H7 (cell line): ENCODE results near the gene PRKCB. TPM values are rescaled to one million over a fixed set of nuclear protein-coding genes. Genes with fewer than 3 reads are reported as not detected.

Source experiments
- DNase-seq: peaks from one replicate; pipeline ENCODE4 v3.0.0; 2012
- H3K27me3 ChIP-seq: 2 replicates; pipeline ENCODE4 v1.6.0; 2011; ENCODE audit warnings: mild to moderate bottlenecking, low read length; ENCODE audit not compliant: control insufficient read depth, insufficient read depth
- H3K36me3 ChIP-seq: replicated peaks from 2 replicates; pipeline ENCODE4 v1.5.1; 2011; ENCODE audit warnings: low read length; ENCODE audit not compliant: control insufficient read depth, insufficient read depth
- H3K4me3 ChIP-seq: 2 replicates; pipeline ENCODE4 v1.5.1; 2011; ENCODE audit warnings: low read depth, mild to moderate bottlenecking, control low read depth, low read length, moderate library complexity; ENCODE audit not compliant: insufficient read depth
- total RNA-seq: library from RNA; depleted of rRNA; stranded (reverse); fragments of >200 nt; shearing (Covaris generic); gene quantifications from 2 replicates; pipeline ENCODE4 v1.2.3, GENCODE V29; 2014

Gene PRKCB
- total RNA-seq, 1 experiment from 2014 or later = 0.80 TPM

- peak; percentile 40 for DNase-seq
- no peaks in the 10 kb centered on the region for H3K27me3 ChIP-seq
- no peak overlapping the region for H3K4me3 ChIP-seq
- H3K36me3 ChIP-seq = no peaks in the 10 kb centered on the region
These were observed 342.7 kb downstream of the PRKCB start for GRCh38 chr16:24178496-24178895.

DNA sequence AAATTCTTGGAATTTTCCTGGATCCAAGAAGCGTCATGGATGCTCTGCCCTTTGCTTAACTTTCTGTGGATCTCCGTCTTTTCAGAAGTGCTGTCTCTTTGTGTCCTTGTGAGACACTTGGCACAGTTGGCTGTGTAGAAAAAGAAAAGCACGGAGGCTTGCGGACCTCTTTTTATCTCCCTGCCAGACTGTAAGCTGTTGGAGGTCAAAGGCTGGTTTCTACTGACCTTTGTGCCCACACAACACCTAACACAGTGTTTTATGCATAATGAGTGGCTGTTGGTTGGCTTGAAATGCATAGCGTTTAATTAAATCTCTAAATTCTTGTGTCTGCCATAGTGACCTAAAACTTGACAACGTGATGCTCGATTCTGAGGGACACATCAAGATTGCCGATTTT lies 344.7 kb downstream of the PRKCB start:
- H3K27me3 ChIP-seq = no peaks in the 10 kb centered on the region
- no peak overlapping the region for H3K4me3 ChIP-seq
- no peaks in the 10 kb centered on the region for H3K36me3 ChIP-seq
- DNase-seq = no peak

- H3K36me3 ChIP-seq = no peaks in the 10 kb centered on the region
These were observed 352.3 kb downstream of the PRKCB start for GRCh38 chr16:24188021-24188542.

GRCh38 chr16:24188751-24189318 lies 353.1 kb downstream of the PRKCB start:
- Histone ChIP-seq H3K27me3 (no peaks in the 10 kb centered on the region), H3K36me3 (no peaks in the 10 kb centered on the region), H3K4me3 (no peak overlapping the region)
- DNase-seq = no peak

More at GRCh38 chr16:24188021-24188542, 352.3 kb downstream of the PRKCB start:
- no peak overlapping the region for H3K4me3 ChIP-seq
- DNase-seq = no peak
- H3K27me3 ChIP-seq = no peaks in the 10 kb centered on the region

GRCh38 chr16:24189941-24190340 lies 354.2 kb downstream of the PRKCB start:
- Histone ChIP-seq H3K4me3 (no peak overlapping the region), H3K27me3 (no peaks in the 10 kb centered on the region)
- no peak for DNase-seq

DNA sequence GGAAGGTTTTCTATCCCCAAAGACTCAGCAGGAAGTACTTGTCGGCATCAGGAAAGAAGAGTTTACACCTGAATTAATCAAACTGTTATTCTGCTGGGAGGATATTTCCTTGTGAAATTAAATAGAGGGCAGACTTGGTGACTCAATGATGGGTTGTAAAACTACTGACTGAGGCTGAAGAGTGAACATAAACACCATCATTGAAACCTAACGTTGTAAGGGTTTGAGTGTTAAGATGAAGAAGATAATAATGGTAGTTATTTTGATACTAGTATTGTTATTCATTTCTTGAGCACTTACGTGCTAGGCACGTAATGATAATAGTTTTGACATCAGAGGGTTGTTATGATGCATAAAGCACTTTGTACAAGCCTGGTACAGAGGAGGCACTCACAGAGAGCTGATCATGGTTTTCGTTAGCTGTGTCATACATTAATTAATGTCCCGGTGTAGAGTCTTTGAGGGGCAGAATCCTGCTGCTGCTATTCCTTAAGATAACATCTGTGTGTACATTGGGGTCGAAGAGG lies 356.2 kb downstream of the PRKCB start:
- Histone ChIP-seq H3K36me3 (no peaks in the 10 kb centered on the region), H3K27me3 (no peaks in the 10 kb centered on the region), H3K4me3 (no peak overlapping the region)
- no peak for DNase-seq

More at GRCh38 chr16:24189941-24190340, 354.2 kb downstream of the PRKCB start:
- H3K36me3 ChIP-seq = no peaks in the 10 kb centered on the region

GRCh38 chr16:24195221-24195620 lies 359.4 kb downstream of the PRKCB start:
- no peaks in the 10 kb centered on the region for H3K36me3 ChIP-seq
- no peak for DNase-seq
- no peaks in the 10 kb centered on the region for H3K27me3 ChIP-seq
- H3K4me3 ChIP-seq = no peak overlapping the region

DNA sequence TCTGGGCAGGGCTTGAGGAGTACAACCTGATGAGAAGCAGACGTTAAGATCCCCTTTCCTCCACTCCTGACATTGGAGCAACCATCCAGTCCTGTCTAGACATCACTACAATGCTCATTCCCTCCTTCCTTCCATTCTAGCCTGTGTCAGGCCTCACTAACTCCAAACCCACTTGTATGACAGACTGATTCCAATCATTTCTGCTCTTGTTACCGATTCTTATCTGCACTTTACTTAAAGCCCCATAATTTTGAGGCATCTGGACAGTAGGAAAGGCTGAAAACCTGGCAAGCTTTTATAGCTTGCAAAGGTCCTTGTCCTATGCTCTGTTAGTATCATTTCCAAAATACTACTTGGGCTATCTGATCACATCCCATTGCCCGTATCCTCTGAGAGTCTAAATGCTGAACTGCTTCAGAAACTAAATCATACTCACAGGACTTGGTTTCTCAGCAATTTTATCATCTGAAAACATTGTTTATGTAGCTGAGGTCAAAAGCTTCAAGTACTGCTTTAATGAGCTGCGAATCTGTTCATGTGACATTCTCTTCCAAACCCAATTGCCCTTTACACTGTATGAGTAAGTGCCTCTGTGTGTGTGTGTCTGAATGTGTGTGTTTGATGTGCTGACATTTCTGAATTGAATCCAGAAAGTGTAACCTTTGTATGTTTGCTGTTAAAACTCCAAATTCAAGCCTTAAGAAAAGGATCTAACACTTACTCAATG lies 363.2 kb downstream of the PRKCB start:
- no peak for DNase-seq
- H3K4me3 ChIP-seq = no peak overlapping the region
- H3K36me3 ChIP-seq = no peaks in the 10 kb centered on the region
- H3K27me3 ChIP-seq = no peaks in the 10 kb centered on the region

- no peaks in the 10 kb centered on the region for H3K27me3 ChIP-seq
- no peak overlapping the region for H3K4me3 ChIP-seq
- DNase-seq = no peak
- H3K36me3 ChIP-seq = no peaks in the 10 kb centered on the region
These were observed 367.9 kb downstream of the PRKCB start for GRCh38 chr16:24203675-24204074.

DNA sequence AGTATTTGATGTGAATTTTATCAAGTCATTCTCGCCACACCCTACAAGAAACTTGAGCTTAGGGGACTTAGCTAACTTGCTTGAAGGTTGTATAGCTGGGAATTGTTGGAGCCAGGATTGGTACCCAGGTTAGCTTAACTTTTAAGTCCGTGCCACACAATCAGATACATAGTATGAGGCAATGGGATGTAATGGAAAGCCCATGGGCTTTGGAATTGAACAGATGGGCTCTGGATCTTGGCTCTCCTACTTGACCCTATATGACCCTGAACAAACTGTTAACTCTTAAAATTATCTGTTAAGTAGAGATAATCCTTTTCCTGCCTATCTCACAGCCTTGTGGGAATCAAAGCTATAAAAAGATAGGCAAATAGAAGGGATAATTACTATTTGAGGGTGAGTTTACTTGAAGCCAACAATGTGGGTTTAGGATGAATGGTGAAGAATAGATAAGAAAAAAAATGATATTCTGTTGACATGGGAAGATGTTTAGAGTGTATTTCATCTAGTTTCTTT lies 368.4 kb downstream of the PRKCB start:
- DNase-seq = no peak
- Histone ChIP-seq H3K4me3 (no peak overlapping the region), H3K36me3 (no peaks in the 10 kb centered on the region), H3K27me3 (no peaks in the 10 kb centered on the region)

DNA sequence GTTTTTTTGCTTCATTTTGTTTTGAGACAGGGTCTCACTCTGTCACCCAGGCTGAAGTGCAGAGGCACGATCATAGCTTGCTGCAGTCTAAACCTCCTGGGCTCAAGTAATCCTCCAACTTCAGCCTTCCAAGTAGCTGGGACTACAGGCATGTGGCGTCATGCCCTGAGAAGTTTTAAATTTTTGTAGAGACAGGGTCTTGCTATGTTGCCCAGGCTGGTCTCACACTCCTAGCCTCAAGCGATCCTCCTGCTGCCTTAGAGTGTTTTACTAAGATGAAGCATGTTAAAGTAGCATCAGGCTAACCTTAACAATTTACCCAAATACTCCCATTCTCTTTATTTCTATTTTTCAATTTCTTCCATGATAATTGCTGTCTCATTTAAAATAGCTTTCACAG lies 371.1 kb downstream of the PRKCB start:
- no peak overlapping the region for H3K4me3 ChIP-seq
- no peaks in the 10 kb centered on the region for H3K27me3 ChIP-seq
- H3K36me3 ChIP-seq = no peaks in the 10 kb centered on the region
- DNase-seq = no peak

DNA sequence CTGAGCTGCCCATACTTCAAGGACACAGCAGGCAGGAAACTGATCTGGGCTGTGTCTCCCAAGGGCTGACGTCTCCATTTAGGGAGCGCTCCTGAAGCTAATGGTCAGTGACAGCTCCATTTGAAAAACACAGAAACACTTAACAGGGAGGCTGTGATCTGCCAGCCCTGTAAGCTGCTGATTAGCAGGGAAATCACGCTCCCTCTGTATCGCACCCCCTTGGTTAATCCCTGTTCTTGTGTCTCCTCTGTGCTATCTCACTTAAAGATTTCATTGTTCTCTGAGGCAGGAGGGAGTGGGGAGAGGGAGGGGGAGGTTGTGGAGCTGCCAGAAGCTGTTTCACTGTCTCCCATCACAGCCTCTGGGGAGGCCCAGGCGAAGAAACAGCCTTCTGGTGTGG lies 372.9 kb downstream of the PRKCB start:
- Histone ChIP-seq H3K36me3 (no peaks in the 10 kb centered on the region), H3K4me3 (no peak overlapping the region), H3K27me3 (no peaks in the 10 kb centered on the region)
- DNase-seq = peak; percentile 42

DNA sequence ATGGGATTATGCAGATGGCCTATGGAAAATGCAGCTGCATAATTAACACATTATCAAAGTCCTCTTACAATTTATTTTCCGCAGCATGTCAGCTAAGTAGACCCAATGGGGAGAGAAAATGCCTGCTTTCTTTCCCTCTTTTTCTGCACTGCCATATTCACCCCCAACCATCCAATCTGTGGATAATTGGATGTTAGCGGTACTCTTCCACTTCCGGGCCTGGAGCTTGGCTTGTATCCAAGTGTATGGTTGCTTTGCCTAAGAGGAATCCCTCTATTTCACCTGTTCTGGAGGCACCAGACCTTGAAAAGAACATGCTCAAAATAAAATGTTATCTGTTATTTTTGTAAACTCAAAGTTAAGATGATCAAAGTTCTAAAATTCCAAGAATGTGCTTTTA lies 379.2 kb downstream of the PRKCB start:
- no peaks in the 10 kb centered on the region for H3K36me3 ChIP-seq
- no peak overlapping the region for H3K4me3 ChIP-seq
- H3K27me3 ChIP-seq = no peaks in the 10 kb centered on the region
- no peak for DNase-seq

GRCh38 chr16:24216961-24217360 lies 381.2 kb downstream of the PRKCB start:
- no peak overlapping the region for H3K4me3 ChIP-seq
- no peaks in the 10 kb centered on the region for H3K27me3 ChIP-seq

DNA sequence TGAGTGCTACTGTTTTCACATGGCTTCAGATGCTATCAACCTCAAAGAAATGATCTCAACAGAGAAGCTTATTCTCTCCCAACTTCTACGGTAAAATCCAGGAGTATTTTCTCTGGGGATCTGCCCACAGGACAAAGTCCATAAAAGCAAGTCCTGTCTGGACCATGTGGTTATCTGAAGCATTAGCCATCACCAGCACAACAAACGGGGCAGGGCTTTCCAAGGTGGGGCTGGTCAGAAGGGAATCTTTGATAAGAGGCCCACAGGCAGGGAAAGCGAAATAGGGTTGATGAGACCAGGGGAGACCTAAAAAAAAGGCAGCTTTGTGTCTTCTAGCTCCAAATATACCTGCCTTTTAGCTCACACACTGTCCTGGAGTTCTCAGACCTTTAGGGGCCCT lies 381.7 kb downstream of the PRKCB start:
- H3K27me3 ChIP-seq = no peaks in the 10 kb centered on the region
- no peaks in the 10 kb centered on the region for H3K36me3 ChIP-seq
- no peak for DNase-seq
- no peak overlapping the region for H3K4me3 ChIP-seq

More at GRCh38 chr16:24216961-24217360, 381.2 kb downstream of the PRKCB start:
- H3K36me3 ChIP-seq = no peaks in the 10 kb centered on the region
- DNase-seq = no peak
